CD4-positive, alpha-beta T cell treated with Interleukin-6 at 100 ng/mL for 8 hours (primary cell): ENCODE data around the gene GOLGA6D.
"Not testable (repeated sequence)": the region's sequence is repeated elsewhere in the genome, so short reads cannot be mapped to it uniquely, and the experiment has no call there.

Experiments
- DNase-seq: peaks from one replicate; pipeline ENCODE4 v3.0.0-alpha.2; 2020; ENCODE audit warnings: mixed read lengths, low spot score

Gene GOLGA6D

DNA sequence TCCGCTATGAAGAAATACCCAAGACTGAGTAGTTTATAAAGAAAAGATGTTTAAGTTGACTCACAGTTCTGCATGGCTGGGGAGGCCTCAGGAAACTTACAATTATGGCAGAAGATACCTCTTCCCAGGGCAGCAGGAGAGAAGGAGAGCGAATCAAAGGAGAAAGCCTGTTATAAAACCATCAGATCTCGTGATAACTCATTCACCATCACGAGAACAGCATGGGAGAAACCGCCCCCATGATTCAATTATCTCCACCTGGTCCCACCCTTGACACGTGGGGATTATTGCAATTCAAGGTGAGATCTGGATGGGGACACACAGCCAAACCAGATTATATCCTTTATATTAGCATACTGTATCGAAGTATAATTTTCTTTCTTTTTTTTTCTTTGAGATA is 49.5 kb downstream of the GOLGA6D start:
- DNase-seq = not testable (repeated sequence)

- DNase-seq = not testable (repeated sequence)
These were observed 51.2 kb downstream of the GOLGA6D start for GRCh38 chr15:75333654-75334419.

- DNase-seq = no peak
These were observed 52.7 kb downstream of the GOLGA6D start for GRCh38 chr15:75335313-75335704.

DNA sequence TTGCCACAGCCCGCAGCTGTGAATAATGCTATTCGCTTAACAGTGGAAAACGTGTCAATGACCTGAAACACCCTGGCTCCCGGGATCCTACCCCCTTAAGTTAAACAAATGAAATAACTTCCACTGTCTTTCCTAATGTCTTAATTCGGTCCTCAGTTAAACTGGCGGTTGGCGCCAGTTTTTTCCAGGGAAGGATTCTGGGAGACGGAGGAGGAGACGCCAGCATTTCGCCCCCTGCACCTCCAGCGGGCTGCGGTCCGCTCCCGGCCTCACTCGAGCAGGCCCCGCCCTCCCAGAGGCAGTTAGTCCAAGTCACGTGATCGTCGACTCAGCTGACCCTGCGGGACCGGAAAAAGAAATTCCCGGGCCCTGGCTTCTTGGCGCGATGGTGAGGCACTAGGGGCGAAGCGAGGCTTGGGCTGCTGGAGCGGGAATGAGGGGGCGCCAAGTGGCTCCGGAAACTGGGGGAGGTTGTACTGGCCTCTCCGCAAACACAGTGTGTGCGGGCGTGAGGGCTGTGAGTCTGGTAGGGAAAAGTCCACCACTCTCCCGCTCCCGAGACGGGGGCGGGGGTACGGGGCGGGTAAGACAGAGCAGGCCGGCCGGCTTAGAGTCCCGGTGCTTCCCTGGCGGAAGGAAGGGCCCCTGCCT is 53.2 kb downstream of the GOLGA6D start, which contains the start of gene COMMD4:
Gene COMMD4, plus strand, starts transcription at position 359 of the 651 bp plus-strand sequence. Its CDS starts 27 bp downstream, at position 386.
- peak; percentile 68 for DNase-seq

GRCh38 chr15:75338661-75339240 is 56.1 kb downstream of the GOLGA6D start:
- DNase-seq = no peak

DNA sequence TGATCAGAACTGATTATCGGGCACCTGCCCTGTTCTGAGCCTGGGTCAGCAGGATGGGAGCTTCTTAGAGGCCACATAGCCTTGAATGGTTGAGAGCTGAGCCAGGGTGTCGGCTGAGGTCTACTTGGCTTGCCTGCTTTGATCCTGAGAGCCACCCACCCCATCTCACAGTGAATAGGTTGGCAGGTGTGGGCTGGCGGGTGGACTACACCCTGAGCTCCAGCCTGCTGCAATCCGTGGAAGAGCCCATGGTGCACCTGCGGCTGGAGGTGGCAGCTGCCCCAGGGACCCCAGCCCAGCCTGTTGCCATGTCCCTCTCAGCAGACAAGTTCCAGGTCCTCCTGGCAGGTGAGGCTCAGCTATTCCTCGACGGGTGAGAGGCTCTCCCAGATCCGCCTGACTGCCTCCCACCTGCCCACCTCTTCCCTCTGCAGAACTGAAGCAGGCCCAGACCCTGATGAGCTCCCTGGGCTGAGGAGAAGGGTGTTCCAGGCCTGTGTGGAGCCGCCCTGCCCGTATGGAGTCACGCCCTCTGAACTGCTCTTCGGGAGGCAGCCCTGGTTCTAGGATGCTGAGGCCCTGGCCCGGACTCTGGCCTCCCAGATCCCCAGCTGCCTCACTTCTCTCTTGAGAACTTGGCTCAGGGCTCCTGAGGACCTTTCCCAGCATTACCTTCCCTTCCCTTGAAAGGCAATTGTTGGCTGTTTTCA is 57.1 kb downstream of the GOLGA6D start:
- DNase-seq = no peak

GRCh38 chr15:75342221-75342620 is 59.6 kb downstream of the GOLGA6D start:
- DNase-seq = no peak

DNA sequence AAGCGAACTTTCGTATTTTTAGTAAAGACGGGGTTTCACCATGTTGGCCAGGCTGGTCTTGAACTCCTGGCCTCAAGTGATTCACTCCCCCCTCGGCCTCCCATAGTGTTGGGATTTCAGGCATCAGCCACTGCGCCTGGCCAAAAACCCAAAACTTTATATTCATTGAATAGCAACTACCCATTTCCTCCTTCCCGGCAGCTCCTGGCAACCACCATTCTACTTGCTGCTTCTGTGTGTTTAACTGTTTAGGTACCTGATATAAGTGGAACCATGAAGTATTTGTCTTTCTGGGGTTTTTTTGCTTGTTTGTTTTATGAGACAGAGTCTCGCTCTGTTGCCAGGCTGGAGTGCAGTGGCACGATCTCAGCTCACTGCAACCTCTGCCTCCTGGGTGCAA is 61.3 kb downstream of the GOLGA6D start:
- DNase-seq = not testable (repeated sequence)
